T1000 (cell line): ENCODE data around the gene WFS1.

Source experiments
- DNase-seq: peaks from one replicate; lab custom pipeline; 2025; ENCODE audit warnings: mixed read lengths; lab: John Stamatoyannopoulos, UW

WFS1 gene

DNA sequence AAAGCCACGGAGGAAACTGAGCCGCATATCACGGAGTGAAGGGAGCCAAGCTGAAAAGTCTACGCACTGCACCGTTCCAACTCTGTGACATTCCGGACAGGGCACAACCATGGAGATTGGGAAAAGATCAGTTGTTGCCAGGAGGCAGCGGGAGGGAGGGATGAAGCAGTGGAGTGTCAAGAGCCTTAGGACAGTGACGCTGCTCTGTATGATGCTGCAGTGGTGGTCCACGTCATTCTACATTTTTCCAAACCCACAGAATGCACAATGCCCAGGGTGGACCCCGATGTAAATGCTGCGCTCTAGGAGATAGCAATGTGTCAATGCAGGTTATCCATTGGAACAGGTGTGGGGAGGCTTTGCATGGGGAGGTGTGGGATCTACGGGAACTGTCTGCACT, 7.5 kb upstream of the WFS1 start:
- no peak for DNase-seq

DNA sequence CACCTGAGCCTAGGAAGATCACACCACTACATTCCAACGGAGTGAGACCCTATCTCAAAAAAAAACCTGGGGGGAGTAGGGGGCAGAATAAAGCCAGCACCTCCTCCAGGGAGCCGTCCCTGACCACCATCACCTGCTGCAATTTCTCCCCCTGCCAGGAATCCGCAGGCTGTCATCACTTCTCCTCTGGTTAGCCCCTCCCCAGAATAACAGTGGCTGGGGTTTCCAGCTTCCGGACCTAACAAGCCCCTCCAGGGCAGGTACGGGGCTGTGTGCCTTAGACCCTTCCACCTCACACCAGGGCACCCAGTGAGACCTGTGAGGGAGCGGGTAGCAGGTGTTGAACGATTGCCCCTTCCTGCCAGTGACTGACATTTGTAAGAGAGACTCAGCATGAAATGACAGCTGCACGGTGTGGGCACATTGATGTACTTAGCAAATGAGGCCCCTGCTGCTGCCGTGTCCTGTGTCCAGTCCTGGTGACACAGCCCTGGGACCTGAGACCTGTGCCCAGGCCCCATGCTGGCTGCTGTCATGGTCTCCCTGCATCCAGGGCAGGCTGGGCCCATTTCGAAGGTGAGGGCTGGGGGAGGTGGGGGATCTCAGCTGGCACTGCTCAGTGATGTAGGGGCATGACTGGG, 6.7 kb upstream of the WFS1 start:
- no peak for DNase-seq

DNA sequence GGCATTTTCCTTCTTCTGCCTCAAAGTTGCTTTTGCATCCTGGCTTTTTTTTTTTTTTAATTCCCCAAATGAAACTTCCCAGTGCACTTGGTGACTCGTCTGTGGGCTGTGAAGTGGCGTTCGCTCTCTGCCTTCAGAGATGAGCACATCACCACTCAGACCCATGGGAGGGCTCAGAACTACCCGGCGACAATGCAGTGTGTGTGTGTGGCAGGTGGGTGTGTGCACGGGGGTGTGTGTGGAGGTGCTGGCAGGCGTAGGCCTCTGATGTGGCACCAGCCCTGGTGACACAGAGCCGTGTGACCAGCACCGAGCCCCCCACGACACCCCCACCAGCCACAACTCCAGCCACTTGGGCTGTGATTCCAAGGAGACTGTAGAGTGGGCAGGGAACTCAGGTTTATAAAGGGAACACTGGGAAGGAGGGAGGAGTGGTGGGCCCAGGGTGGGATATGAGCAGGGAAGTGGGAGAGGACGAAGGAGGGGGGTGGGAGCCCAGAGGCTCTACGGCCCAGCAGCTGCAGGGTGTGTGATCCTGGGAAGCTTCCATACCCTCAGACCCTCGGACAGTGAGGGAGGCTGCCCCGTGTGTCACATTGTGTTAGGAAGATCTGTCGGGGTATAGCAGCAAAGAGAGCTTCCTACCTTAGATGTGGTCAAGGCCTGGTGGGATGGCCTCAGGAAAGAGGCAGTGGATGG, 6.0 kb upstream of the WFS1 start:
- DNase-seq = no peak

DNA sequence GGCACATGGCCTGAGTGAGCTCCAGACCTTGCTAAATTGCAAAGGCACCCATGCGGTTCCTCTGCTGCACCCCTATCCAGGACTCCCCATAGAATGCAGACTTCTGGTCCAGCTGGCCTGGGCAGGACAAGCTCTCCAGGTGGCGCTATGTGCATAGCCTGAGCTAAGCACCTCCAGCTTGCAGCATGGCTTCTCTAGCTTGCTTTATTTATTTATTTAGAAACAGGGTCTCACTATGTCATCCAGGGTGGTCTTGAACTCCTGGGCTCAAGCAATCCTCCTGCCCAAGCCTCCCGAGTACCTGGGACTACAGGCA, 5.5 kb upstream of the WFS1 start:
- no peak for DNase-seq

DNA sequence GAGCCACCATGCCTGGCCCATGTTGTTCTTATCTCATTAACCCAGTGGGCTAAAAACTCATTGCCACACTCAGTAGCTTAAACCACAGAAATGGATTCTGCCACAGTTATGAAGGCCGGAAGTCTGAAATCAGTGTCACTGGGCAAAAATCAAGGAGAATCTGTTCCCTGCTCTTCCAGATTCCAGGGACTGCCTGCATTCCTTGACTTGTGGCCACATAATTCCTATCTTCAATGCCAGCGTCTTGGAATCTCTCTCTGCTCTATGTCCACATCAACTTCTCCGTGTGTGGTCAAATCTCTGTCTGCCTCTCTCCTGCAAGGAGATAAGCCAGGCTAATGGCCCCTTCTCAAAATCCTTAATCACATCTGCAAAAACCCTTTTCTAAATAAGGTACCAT, 4.1 kb upstream of the WFS1 start:
- no peak for DNase-seq

DNA sequence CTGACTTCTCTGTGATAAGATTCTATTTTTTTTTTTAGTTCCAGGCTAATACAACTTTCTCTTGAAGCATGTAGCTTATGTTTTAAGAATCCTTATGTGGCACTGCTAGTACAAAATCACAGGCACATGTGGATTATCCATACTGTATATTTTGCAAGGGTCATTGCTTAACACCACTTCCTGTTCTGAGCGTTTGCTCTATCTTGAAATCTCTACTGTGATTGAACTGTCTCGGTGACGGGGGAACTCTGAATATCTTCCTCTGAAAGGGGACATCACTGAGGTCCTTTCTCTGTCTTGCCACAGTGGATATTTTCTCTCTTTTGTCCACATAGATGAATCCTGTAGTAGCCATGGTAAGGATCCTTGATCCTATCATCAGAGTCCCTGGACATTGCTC, 2.1 kb upstream of the WFS1 start:
- no peak for DNase-seq

DNA sequence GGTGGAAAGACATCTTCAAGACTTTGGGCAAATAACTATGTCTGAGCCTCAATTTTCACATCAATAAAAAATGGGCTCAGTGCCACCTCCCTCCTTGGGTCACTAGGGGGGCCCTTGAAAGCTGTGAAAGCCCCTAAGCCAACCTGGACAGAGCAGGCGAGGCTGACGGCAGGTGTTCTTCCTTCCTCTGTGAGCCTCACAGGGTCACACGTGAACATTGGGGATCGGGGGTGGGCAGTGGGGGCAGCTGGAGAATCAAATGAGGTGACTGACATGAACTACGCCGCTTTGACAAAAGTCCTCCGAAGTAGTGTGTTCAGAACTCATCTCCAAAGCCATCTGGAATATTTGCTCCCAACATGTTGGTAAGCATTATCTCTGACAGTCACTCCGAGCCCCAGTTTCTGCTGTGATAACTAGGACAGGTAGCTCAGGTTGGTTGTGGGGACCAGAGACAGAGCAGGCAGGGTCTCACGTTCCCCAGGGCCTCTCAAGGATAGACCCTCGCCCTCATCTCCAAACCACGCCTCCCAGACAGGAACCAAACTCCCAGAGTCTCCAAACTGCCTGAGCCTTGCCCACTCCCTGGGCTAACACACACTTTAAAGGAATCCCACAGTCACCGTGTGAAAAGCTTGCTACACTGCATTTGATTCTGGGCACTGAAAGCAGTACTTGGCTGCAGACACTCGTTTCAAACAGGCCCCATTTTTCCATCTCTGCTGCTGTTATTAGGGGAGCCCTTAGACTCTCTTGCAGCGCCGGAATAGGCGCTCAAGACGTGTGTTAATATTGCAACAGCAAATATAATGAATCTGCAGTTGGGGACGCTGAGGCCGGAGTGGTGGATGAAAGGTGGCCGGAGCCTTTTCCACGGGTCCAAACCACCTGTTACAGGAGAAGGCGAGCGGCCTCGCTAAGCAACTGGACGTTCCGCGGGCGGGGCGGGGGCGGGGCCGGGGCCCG, 717 bp upstream of the WFS1 start:
- no peak for DNase-seq

DNA sequence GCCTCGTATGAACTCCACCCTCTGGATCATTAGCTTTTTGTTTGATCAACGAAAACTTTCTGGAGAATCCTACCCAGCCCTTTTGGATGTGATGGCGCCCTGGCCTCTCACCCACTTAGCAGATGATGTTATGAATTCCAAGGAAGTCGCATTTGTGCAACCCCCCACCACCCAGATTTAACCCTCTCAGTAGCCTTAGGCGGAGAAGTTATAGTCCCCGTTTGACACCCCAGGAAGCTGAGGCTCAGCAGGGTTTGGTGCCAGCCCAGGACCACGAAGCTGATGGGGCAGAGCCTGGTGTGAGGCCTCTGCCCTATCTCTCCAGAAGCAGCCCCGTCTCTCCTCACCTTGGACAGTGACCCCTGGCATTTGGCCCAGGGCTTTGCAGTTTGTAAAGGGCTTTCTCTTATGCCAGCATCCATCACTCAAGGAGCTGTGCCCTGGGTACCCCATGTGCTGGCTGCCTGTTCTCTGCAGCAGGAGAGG, 1.0 kb downstream of the WFS1 start:
- no peak for DNase-seq

DNA sequence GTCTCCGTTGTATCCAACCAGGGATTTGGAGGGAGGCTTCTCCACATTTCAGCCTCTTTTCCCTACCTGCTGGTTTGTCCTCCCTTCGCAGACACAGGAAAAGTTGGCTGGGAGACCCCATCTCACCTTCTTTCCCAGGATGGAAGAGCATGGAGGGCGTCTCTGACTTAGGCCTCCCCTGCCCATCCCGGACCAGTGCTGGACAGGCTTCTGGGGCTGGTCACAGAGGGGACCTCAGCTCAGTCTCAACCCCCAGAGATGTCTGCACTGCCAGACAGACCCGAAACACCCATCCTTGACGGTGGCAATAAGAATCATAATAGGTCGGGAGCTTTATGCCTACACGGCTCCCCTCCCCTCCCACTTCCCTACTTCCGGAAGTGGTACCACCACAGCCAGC, 1.6 kb downstream of the WFS1 start:
- DNase-seq = no peak

DNA sequence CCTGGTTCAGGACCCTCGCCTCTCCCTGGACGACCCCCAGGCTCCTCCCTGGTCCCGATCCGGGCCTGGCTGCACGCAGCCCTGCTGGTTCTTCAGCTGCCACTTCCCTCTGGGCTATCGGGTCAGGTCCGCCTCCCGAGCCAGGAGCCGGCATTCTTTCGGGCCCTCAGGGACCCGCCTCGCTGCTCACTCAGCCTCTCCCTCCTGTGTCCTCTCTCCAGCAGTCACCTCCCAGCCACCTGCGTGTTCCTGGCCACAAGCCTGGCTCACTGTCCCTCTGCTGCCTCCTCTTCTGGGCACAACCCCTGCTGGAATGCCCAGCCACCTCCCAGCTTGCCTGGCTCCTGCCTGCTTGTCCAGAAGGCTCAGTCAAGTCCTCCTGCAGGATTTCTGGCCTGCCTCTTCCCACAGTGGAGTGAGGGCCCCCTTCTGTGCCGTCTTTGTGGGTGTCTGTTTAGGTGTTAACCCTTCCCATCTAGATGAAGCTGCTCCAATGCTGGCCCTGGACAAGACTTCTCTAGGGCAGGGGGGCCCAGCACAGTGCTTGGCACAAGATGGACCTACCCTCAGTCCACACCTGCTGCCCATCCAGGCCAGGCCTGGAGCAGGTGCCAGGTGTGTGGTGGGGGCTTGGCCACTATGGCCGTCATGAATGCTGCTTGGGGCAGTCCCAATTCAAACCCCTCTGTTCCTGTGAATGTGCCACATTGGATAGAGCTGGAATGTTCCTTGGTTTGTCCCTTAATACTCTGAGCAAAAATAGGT, 2.2 kb downstream of the WFS1 start:
- DNase-seq = no peak

DNA sequence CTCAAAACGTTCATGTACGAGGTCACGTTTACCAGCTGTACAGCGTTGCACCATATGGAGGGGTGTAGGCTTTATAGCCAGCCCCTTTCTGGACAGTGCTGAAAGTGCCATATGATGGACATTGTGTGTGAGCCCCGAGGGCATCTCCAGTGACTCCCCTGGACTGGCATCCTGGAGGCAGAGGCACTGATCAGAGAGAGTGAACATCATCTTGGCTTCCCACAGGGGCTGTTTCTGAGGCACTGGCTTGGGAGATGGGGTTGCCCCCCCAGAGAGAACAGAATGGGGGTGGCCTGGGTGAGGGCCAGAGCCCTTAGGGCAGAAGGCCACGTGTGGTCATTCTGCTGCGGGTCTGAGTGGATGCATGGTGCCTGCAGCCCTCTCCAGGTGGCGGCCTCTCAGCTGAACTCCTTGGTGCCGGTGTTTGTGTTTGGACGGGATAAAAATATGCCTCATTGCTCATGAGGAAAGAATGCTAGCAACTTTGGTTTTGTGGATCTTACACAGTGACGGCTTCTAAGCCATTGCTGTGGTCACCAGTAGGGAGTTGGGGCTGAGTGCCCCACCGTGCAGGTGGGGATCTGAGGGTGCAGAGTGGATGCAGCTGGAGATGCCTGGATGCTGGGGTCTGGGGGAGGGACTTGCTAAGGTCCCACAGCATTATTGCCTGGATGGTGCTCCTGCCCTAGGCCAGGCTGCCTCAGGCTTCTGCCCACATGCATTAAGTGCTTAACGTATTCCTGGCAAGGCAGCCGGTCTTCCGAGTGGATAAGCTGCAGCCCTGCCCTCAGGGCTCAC, 3.4 kb downstream of the WFS1 start:
- peak; percentile 64 for DNase-seq

DNA sequence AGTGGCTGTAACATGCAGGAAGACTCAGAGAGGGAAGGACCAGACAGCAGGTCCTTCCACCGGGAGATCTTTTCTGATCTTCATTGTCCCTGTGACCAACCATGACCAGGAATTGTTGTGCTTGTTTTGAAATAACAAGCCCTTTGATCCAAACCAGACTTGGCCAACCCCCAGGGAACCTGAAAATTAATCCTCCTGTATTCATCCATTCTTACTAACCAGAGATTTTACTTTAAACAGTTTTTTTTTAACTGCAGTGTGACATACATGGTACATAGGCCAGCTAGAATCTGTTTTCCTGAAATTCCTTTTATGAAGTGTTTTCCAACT, 4.0 kb downstream of the WFS1 start:
- DNase-seq = no peak

DNA sequence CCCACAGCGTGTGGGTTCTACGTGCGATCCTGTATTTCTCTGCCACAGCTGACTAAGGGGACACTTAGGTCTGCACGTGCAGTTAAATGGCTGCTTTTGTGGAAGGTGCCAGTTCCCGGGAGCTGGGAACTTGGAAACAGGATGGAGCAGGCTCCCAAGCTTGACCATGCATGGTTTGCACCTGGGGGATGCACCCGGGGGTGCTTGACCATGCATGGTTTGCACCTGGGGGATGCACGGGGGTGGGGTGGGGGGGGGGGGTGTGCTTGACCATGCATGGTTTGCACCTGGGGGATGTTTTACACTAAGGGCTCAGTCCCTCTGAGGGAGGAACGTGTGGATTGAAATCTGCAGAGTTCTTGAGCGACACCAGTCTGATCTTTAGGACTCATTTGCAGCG, 5.7 kb downstream of the WFS1 start:
- DNase-seq = no peak

DNA sequence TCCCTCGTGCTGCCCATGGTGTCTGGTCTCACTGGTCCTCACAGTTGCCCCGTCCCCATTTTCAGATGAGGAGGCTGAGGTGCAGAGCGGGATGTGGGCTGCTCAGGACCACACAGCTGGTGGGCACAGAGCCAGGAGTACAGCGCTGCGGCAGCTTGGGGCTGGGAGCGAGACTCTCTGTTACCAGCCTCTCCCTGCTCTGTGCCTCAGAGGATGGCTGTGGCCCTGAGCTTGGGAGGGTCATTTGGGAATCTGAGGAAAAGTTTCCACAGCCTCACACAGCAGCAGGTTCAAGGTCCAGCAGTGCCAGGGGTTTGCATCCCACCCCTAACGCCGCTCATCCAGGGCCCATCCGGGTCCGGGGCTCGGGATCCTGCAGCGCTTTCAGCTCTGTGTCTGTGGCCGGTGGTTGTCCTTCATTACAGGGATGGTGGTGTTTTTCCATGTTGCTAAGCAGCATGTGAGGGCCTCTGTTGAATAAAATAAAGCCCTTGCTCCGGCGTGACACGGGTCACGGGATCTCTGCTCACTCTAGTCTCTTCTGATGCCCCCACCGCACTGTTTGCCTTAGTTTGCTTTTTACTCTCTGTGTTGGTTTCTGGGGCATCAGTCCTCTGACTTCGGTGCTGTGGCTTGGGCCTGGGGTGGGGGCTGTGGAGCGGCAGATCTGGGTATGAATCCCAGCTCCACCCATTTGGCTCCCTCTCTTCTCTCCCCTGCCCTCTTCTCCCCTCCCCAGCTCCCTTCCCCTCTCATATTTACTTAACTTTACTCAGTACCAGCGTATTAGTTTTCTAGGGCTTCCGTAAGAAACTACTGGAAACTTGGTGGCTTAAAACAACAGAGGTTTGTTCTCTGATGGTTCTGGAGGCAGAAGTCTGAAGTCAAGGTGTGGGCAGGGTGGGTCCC, 6.5 kb downstream of the WFS1 start:
- DNase-seq = no peak

DNA sequence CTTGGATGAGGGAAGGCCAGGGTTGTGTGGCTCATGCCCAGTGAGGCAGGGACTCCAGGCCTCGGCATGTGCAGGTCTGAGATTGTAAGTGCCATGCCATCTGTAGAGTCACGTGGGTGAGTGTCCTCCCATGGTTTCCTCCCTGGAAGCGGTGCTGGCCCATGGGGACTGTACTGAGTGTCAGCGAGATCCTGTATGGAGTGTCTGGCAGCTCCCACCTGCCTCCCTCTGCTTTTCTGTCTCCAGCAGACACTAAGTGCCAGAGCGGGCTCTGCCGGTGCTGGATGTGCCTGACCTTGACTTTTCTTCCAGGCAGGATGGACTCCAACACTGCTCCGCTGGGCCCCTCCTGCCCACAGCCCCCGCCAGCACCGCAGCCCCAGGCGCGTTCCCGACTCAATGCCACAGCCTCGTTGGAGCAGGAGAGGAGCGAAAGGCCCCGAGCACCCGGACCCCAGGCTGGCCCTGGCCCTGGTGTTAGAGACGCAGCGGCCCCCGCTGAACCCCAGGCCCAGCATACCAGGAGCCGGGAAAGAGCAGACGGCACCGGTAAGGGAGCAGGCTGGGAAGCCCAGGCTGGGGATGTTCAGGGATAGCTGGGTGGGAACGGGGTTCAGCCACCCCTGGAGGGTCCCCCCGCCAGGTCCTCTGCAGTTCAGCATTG, 7.6 kb downstream of the WFS1 start:
- DNase-seq = no peak

DNA sequence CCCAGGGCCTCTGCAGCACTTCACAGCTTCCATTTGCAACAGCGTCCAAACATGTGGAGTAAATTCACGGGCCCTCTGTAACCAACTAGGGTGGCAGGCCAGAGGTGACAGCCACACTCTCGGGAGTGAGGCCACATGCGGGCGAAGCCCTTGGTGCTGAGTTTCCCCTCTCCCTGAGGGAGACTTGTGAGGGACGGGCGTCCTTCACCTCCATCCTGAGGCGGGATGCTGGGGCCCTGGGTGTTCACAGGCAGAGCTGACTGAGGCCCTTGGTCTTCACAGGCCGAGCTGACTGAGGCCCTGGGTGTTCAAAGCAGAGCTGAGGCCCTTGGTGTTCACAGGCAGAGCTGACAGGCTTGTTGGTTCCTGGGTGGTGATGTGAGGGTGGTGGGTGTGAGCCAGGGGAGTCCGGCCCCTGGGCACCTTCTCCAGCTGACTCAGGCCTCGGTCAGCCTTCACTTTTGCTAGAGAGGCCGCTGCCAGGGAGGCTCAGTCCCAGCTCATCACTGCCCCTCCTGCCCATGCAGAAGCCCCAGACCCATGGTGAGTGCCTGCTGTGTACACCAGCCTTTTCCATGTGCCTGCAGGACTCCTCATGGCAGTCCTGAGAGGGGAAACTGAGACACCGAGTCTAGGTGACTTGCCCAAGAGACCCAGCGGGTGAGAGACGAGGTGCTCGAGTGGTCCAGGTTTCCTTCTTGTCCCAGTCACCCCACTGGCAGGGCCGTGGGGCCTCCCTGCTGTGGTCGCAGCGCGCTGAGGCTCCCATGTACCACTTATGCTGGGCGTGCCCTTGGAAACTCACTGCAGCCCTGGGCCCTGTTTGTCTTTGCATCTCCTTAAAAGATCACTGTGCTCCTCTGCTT, 8.5 kb downstream of the WFS1 start:
- DNase-seq = no peak

DNA sequence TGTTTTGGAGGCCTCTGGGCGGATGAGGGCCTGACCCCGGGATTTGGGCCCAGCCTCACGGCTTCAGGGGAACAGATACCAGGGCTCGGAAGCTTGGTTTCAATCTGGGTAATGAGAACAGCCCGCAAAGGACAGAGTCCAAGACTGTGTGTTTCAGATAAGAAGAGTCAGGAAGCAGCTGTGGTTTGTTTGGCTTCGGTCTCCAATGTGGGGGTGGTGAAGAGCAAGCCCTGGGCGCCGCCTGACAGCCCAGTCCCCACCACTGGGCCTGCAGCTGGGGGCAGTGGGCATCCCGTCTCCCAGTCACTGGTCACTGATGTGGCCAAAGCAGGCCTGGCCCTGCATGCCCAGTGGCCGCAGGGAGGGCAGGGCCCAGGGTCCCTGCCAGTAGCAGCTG, 9.1 kb downstream of the WFS1 start:
- DNase-seq = no peak

DNA sequence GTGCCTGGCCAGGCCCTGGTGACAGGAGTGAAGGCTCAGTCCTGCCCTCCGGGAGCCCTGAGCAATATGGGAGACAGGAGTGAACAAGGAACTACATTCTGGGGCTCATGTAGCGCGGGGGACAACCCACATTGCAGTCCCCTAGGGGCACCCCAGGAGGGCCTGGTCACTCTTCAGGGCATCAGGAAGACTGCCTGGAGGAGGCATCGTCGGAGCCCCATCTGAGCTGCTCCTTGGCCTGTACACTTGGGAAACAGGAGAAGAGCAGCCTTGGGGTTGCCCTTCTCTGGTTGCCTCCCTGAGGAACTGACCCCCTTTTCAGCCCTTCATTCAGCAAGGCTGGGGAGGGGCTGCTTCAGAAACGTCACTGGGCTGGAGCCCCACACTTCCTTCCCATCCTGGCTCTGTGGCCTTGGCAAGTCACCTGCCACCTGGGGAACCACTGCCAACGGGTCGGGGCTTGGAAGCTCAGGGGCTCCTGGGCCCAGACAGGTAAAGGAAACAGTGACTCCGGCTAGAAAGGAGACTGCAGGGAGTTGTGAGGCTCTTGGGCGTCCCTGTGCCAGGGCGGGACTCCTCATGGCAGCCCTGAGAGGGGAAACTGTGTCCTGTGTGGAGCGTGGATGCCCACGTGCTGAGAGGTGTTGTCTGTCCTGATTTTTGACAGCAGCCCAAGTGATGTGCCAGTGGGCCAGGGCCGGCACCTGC, 10.1 kb downstream of the WFS1 start:
- DNase-seq = no peak
